ENCODE measurements around the gene CSH1. TPM values are rescaled to one million over a fixed set of nuclear protein-coding genes. Genes with fewer than 3 reads are reported as not detected.
"Not testable (repeated sequence)": the region's sequence is repeated elsewhere in the genome, so short reads cannot be mapped to it uniquely, and the experiment has no call there.

Gene CSH1
- polyA plus RNA-seq, 1 experiment, result not detected

- peak; percentile 92 for TF ChIP-seq CTCF (IDR thresholded peaks at IDR 0.05; ENCODE audit: insufficient read depth, low read depth, low read length)
These were observed 22.9 kb upstream of the CSH1 start for GRCh38 chr17:63919311-63919723.

GRCh38 chr17:63918789-63919305 is 22.5 kb upstream of the CSH1 start, which contains the start of gene GH1:
GH1 (minus strand) TSS chr17:63918839; CDS start chr17:63918776, 63 bp downstream.
- H3K36me3 ChIP-seq (ENCODE audit: control insufficient read depth, insufficient read depth, low read length); H3K27me3 ChIP-seq (ENCODE audit: control insufficient read depth, insufficient read depth, low read length); POLR2A ChIA-PET; H3K4me3 ChIP-seq (ENCODE audit: low read depth, low read length); DNase-seq (ENCODE audit: low read depth): not testable (repeated sequence)
- CTCF ChIA-PET, result interaction anchor here (0.7 to 7.5 kb wide), 37 partner anchors 8 to 229 kb away, joined by 3 to 139 read pairs (median 6); partner anchors contain the start of genes CD79B, CSHL1, ERN1 and ICAM2

More at GRCh38 chr17:63919311-63919723, 22.9 kb upstream of the CSH1 start:
- no peak for DNase-seq (ENCODE audit: low read depth)
- H3K36me3 ChIP-seq (ENCODE audit: control insufficient read depth, insufficient read depth, low read length), result no peaks in the 10 kb centered on the region
- ChIA-PET CTCF (interaction anchor here (0.6 to 7.5 kb wide), 42 partner anchors 8 to 229 kb away, joined by 3 to 139 read pairs (median 5); partner anchors contain the start of genes CD79B, CSHL1, ERN1 and ICAM2), POLR2A (no interaction called here)
- peaks cover 4% of the 10 kb centered on the region; the same call in 1 of the 2 replicates for H3K27me3 ChIP-seq (ENCODE audit: control insufficient read depth, insufficient read depth, low read length)
- H3K4me3 ChIP-seq (ENCODE audit: low read depth, low read length), result no peak overlapping the region

- DNase-seq (ENCODE audit: low read depth), result no peak
- no peak overlapping the region for H3K4me3 ChIP-seq (ENCODE audit: low read depth, low read length)
- 0 out of 2 replicates have a peak, but pooled peaks have one; percentile 16 for TF ChIP-seq CTCF (IDR thresholded peaks at IDR 0.05; ENCODE audit: insufficient read depth, low read depth, low read length)
- peaks cover 5% of the 10 kb centered on the region for H3K27me3 ChIP-seq (ENCODE audit: control insufficient read depth, insufficient read depth, low read length)
- ChIA-PET POLR2A (no interaction called here), CTCF (interaction anchor here (0.6 to 7.5 kb wide), 23 partner anchors 13 to 908 kb away, joined by 3 to 139 read pairs (median 16); partner anchors contain the start of genes CD79B, ERN1, ICAM2 and PRR29)
- H3K36me3 ChIP-seq (ENCODE audit: control insufficient read depth, insufficient read depth, low read length), result no peaks in the 10 kb centered on the region
These were observed 21.9 kb upstream of the CSH1 start for GRCh38 chr17:63918305-63918704.

- no peak for DNase-seq (ENCODE audit: low read depth)
- H3K27me3 ChIP-seq (ENCODE audit: control insufficient read depth, insufficient read depth, low read length), result peaks cover 6% of the 10 kb centered on the region
- H3K36me3 ChIP-seq (ENCODE audit: control insufficient read depth, insufficient read depth, low read length), result no peaks in the 10 kb centered on the region
- TF ChIP-seq CTCF (IDR thresholded peaks at IDR 0.05; ENCODE audit: insufficient read depth, low read depth, low read length), result no peak
- H3K4me3 ChIP-seq (ENCODE audit: low read depth, low read length), result no peak overlapping the region
- ChIA-PET CTCF (interaction anchor here (2.2 to 7.5 kb wide), 14 partner anchors 12 to 228 kb away, joined by 9 to 139 read pairs (median 28); partner anchors contain the start of genes CD79B, ERN1 and ICAM2), POLR2A (no interaction called here)
These were observed 21.3 kb upstream of the CSH1 start for GRCh38 chr17:63917646-63918045.

GRCh38 chr17:63917206-63917605 is 20.8 kb upstream of the CSH1 start:
- CTCF ChIA-PET, result interaction anchor here (2.7 to 7.5 kb wide), 7 partner anchors 12 to 217 kb away, joined by 18 to 139 read pairs (median 50); partner anchors contain the start of gene ICAM2

GRCh38 chr17:63916566-63917185 is 20.3 kb upstream of the CSH1 start:
- H3K4me3 ChIP-seq (ENCODE audit: low read depth, low read length), result no peak overlapping the region
- no peaks in the 10 kb centered on the region for H3K36me3 ChIP-seq (ENCODE audit: control insufficient read depth, insufficient read depth, low read length)
- ChIA-PET POLR2A (no interaction called here), CTCF (interaction anchor here (2.0 to 7.5 kb wide), 5 partner anchors 11 to 217 kb away, joined by 10 to 139 read pairs (median 53); no protein-coding TSS in a partner anchor)
- no peak for DNase-seq (ENCODE audit: low read depth)
- TF ChIP-seq CTCF (IDR thresholded peaks at IDR 0.05; ENCODE audit: insufficient read depth, low read depth, low read length), result no peak
- peaks cover 6% of the 10 kb centered on the region for H3K27me3 ChIP-seq (ENCODE audit: control insufficient read depth, insufficient read depth, low read length)

More at GRCh38 chr17:63917206-63917605, 20.8 kb upstream of the CSH1 start:
- H3K27me3 ChIP-seq (ENCODE audit: control insufficient read depth, insufficient read depth, low read length); POLR2A ChIA-PET; H3K36me3 ChIP-seq (ENCODE audit: control insufficient read depth, insufficient read depth, low read length); H3K4me3 ChIP-seq (ENCODE audit: low read depth, low read length); DNase-seq (ENCODE audit: low read depth): not testable (repeated sequence)

- DNase-seq (ENCODE audit: low read depth); POLR2A ChIA-PET; H3K36me3 ChIP-seq (ENCODE audit: control insufficient read depth, insufficient read depth, low read length); H3K4me3 ChIP-seq (ENCODE audit: low read depth, low read length); H3K27me3 ChIP-seq (ENCODE audit: control insufficient read depth, insufficient read depth, low read length): not testable (repeated sequence)
- CTCF ChIA-PET, result interaction anchor here (0.7 to 7.5 kb wide), 4 partner anchors 12 to 218 kb away, joined by 3 to 139 read pairs (median 32); no protein-coding TSS in a partner anchor
These were observed 19.4 kb upstream of the CSH1 start for GRCh38 chr17:63915753-63916152.

All from BJ (cell line).